Amniotic stem cell (primary cell): ENCODE results near the gene ZNF592.
A peak's percentile ranks its signal among the peaks of the same experiment; 100 is the strongest.
"Not testable (repeated sequence)": the region's sequence is repeated elsewhere in the genome, so short reads cannot be mapped to it uniquely, and the experiment has no call there.

Experiments used
- DNase-seq: peaks from one replicate; lab custom pipeline; 2025; lab: John Stamatoyannopoulos, UW

ZNF592 gene

DNA sequence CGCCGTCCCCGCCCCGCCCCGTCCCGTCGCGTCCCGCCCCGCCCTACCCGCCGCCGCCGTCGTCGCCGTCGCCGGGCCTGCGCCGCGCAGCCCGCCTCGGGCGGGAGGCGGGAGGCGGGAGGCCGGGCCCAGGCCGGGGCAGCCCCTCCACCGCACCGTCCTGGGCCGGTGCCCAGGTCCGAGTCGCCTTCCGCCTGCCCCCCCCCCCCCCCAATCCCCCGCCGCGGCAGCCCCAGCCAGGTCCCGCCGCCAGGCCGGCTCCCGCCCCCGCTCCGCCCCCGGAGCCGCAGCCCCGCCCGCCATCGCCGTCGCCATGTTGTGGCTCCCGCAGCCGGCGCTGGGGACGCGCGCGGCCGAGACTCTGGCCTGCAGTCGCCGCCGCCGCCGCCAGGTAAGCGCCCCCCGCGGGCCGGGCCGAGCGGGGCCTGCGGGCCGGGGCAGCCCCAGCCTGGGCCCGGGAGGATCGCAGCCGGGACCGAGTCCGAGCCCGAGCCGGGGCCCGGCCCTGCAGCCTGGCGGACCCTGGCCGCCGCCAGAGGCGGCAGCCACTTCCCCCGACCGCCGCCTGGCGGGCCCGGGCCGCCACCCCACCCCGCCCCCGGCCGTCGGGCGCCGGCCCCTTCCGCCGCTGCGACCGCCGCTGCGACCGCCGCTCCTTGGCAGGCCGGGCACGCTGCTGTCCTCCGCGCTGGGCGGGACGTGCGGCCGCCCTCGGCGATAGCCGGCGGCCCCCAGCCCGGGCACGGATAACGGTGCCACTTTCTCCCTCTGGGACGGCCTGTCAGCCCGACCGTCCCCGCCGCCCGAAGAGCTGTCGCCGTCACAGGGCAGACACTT lies at the start of gene ZNF592:
Gene ZNF592, plus strand, starts transcription at position 319 of the 837 bp plus-strand sequence. CDS start 34,084 bp downstream, outside the sequence.
- DNase-seq = no peak

DNA sequence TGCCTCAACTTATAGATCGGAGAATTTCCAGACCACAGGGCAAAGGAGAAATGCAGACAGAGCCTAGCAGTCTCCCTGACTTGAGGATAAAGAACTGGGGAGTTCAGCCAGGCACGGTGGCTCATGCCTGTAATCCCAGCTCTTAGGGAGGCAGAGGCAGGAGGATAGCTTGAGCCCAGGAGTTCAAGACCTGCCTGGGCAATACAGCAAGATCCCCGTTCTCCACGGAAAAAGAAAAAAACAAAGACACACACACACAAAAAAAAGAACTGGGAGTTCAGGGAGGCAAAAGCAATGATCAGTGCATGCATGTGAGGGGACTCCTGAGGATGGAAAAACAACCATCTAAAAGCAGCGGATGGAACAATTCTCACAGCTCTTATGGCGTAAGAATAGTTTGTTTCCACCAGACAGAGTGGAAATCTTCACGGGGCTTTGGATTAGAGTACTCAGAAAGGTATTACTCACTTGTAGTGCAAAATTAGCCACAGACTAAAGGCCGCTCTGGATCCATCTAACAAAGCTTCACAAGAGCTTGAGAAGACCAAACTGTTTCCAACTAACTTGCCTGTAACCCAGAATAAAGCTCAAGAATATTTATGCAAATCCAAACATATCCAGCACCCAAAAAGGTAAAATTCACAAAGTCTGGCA lies 48.7 kb upstream of the ZNF592 start:
- no peak for DNase-seq

DNA sequence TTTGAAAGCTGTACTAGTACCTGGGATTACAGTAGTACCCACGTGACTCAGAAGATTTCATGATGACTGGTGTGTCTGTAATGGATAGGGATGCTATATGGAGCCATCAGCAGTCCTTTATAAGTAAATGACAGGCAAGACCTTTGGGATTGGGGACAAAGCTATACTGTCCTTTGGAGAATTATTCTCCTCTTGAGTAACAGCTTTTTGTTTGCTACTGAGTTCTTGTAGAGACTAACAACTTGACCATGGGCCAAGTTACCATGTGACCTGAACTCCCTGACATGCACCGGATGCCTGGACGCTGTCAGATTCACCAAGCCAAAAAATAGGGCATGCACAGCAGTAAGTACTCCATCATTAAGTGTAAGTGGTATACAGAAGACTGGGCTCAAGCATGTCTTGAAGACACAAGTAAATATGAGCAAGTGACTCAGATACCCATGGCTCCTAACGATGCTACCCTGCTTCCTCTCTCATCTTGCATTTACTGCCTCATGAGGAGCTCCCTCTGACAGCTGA lies 45.4 kb upstream of the ZNF592 start:
- DNase-seq = no peak

- DNase-seq = no peak
Observed at GRCh38 chr15:84703808-84704207, 44.6 kb upstream of the ZNF592 start.

DNA sequence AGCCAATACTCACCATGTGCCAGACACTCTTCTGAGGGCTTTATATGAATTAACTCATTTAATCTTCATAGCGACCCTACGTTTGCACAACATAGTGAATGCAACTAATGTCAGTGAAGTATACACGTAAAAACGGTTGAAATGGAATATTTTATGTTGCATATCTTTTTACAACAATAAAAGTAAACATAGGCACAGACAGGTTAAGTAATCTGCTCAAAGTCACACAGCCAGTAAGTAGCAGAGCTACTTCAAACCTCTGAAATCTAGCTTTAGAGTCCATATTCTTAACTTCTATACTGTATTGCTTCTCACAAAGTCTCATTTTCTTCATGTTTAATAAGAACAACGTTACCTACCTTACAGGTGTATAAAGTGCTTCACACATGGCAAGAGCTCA lies 34.0 kb upstream of the ZNF592 start:
- no peak for DNase-seq

DNA sequence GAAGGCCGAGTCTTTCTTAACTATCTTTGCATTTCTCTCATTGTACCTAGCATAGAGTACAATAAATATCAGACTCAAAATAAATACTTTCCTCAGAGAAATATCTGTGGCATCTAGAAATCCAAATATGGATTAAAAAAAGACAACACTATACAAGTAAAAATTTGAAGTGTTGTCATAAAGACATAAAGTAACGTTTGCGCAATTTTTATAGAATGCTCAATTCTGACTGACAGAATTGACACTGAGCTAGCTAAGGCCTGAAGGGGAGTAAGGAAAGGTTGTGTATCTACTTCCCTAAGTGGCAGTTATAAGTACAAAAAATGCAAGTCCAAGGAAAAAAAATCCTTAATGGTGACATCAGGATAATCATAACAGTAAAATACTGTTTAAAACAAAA lies 33.6 kb upstream of the ZNF592 start:
- no peak for DNase-seq

DNA sequence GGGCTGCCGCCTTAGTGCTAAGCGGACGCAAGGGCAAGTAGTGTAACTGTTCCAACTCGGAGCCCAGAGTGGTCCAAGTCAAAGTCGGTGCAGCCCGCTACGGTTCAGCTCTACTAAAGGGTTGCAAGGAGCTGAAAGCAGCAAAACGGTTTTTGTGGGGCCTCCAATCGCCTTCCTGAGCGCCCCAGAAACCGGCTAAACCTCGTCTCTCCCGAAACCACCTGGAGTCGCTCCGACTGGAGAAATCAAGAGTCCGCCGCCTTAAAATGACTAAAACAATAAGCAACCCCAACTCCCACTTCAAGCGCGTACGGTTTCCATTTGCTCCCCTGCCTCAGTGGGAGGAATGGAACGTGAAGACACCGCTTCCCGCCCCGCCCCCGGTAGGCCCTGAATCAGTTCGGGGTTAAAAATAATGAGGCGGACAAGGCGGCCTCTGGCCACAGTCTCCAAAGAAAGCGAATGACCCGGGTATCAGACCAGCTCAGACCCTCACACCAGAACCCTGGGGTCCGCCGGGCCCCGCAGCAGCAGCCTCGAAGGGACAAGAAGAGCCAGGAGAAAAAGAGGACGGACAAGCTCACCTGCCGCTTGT lies 32.9 kb upstream of the ZNF592 start:
- no peak for DNase-seq

GRCh38 chr15:84716036-84716732 lies 32.2 kb upstream of the ZNF592 start, which contains the start of gene SEC11A:
Gene SEC11A (minus strand): TSS chr15:84716139. CDS start chr15:84716075, 64 bp downstream.
- DNase-seq = peak; percentile 75

DNA sequence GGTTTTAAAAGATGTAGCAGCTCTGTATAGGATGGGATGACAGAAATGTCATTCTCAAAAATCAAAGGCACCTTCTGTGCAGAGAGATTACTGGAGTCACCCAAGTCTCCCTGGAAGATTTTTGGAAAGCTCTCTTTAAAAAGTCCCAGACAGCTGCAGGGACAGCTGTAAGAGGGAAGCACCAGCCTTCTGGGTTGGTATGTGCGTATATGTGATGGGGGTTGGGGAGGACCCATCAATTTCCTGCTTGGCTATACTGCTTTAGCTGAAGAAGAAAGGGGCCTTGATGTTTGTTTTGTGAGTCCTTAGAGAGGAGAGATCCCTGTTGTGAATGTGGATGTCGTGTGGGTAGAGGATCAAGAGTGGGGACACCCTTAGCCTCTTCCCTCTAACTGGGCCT lies 27.0 kb upstream of the ZNF592 start:
- no peak for DNase-seq

- DNase-seq = no peak
Observed at GRCh38 chr15:84722628-84723027, 25.8 kb upstream of the ZNF592 start.

GRCh38 chr15:84725001-84725491 lies 23.3 kb upstream of the ZNF592 start:
- DNase-seq = no peak

DNA sequence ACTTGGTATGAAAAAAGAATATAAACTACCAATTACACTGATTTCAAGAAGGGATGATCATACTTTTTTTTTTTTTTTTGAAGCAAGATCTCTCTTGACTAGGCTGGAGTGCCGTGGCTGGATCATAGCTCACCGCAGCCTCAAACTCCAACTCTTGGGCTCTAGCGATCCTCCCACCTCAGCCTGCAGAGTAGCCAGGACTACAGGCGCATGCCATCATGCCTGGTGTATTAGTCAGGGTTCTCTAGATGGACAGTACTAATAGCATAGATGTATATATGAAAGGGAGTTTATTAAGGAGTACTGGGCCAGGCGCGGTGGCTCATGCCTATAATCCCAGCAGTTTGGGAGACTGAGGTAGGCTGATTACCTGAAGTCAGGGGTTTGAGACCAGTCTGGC lies 21.0 kb upstream of the ZNF592 start:
- DNase-seq = no peak

DNA sequence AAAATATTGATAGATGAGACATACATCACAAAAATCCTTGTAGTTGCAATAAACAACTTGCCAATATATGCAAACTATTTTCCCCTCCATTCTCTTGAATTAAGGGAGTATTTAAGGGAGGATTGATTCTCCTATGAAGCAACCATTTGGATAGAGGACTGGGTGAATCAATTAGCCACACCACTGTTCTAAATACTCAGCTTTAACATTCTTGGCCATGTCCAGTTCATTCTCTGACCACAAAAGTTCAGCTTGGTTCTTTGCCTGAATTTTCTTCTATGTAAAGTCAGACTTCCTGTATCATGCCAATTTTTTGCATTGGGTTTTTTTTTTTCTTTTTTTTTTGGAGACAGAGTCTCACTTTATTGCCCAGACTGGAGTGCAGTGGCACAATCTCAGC lies 16.6 kb upstream of the ZNF592 start:
- DNase-seq = no peak

DNA sequence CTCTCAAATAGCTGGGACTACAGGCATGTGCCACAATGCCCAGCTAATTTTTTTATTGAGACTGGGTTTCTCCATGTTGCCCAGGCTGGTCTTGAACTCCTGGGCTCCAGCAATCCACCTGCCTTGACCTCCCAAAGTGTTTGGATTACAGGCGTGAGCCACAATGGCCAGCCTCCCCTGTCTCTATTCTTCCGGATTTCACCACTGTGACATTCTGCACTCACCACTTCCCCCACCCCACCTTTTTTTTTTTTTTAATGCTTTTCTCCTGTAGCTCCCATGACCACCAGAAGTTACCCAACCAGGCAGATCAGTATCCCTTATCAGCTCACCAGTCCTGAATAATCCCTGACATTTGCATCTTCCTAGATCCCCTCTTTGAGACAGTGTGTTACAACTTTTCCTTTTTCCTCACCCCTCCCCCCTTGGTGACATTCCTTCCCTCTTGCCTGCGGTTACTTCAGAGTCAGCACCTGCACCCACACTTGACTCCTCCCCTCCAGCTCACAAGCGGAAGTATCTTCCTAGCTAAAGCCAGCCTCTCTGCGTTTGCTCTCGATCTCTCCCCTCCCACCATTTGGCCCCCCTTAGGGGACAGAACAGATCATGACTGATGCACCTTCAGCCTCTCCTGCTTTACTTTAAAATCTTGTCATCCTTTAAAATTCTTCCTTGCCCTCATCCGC lies 13.5 kb upstream of the ZNF592 start:
- DNase-seq = no peak

DNA sequence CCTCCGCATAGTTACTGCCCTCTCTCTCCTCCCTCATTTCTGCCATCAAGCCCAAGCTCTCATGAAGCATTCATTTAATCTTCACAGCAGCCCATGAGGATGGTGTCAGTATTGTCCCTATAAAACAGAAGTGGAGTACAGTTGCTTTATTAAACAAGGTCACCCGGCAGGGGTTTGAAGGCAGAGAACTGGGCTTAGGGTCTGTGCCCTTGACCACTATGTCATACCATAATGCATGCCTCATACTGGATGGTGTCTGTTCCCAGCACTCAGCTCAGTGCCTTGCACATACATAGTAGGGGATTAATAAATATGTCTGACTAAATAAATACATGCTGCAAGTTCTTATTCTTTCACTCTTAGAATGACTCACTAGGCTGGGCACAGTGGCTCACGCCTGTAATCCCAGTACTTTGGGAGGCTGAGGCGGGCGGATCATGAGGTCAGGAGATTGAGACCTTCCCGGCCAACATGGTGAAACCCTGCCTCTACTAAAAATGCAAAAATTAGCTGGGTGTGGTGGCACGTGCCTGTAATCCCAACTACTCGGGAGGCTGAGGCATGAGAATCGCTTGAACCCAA lies 12.8 kb upstream of the ZNF592 start:
- DNase-seq = not testable (repeated sequence)

DNA sequence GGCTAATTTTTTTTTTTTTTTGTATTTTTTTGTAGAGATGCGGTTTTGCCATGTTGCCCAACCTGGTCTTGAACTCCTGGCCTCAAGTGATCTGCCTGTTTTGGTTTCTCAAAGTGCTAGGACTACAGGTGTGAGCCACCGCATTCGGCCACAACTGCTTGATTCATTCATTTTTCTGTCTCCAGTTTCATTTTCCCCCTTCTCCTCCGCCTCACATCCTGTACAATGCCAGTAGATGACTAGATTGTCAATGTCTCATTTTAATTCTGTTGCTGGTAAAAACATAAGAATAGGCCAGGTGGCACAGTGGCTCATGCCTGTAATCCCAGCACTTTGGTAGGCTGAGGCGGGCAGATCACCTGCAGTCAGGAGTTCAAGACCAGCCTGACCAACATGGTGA lies 12.0 kb upstream of the ZNF592 start:
- no peak for DNase-seq

- no peak for DNase-seq
Observed at GRCh38 chr15:84737005-84737404, 11.4 kb upstream of the ZNF592 start.

- DNase-seq = no peak
Observed at GRCh38 chr15:84740691-84741090, 7.7 kb upstream of the ZNF592 start.

DNA sequence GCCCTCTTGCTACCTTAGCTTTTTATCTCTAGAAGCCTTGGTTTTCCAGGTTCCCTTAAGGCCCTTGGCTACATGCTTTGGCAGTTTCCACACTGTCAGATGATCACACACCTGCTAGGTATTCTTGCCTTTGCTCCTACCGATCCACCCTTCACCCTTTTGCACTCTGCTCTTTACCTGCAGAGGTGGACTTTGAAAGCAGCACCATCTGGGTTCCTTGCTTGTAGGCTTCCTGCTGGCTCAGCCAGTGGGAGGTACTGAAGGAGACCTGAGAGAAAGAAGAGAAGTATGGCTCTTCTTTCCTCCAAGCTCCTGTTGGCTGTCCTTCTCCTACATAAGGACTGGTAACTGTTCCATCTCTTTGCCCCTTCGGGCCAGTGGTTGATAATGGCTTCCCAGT lies 7.3 kb upstream of the ZNF592 start:
- DNase-seq = no peak

GRCh38 chr15:84747416-84748273 lies 747 bp upstream of the ZNF592 start:
- DNase-seq = no peak
